ENCODE data around the gene ELP5.

ELP5 gene

DNA sequence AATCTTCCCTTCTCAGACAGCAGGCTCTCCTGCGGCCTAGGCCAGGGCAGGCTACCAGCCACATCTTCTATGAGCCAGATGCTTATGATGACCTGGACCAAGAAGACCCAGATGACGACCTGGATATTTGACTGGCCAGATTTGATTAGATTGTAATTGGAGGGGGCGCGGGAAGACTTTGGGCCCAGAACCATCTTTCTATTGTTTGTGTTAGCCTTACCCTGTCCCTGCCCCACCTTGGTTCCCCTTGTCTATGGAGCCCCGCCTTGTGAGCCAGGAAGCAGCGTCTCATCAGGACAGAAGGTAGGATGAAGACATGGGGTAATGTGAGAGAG, 7.5 kb downstream of the ELP5 start:
- H3K4me2 ChIP-seq (ENCODE audit: low read length), result no peak overlapping the region

DNA sequence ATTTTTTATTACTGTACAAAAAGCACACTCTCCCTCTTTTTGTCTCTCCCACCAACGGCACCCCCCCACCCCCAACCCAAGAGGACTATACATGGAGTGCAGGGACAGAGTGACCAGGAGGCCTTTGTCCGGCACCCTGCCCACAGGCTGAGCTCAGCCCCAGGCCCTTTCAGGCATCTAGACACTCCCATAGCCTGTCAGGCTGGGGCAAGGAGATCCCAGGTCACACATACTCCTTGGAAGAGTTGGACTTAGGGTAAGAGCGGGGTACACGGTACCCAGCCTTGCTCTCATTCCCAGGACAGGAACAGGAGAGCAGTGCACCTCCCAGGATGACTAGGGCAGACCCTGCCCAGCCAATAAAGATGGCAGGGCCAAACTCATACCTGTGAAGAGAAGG, 8.1 kb downstream of the ELP5 start:
- no peaks in the 10 kb centered on the region for H3F3A ChIP-seq (ENCODE audit: insufficient read depth, low read length)
- no peak overlapping the region for H3K9ac ChIP-seq (ENCODE audit: low read length)

More for the DNA sequence above, 7.5 kb downstream of the ELP5 start:
- Histone ChIP-seq H3K27ac (ENCODE audit: low read depth, low read length, poor library complexity, severe bottlenecking) (no peak overlapping the region), H3K4me3 (ENCODE audit: low read depth, low read length, poor library complexity, severe bottlenecking) (no peak overlapping the region), H2AFZ (ENCODE audit: low read length) (no peak overlapping the region), H3K27me3 (ENCODE audit: insufficient read depth, low read length) (peaks cover 7% of the 10 kb centered on the region; the same call in 1 of the 2 replicates), H3F3A (ENCODE audit: insufficient read depth, low read length) (no peaks in the 10 kb centered on the region), H3K4me1 (ENCODE audit: insufficient read depth, low read length, severe bottlenecking) (peaks cover 17% of the 10 kb centered on the region), H3K9ac (ENCODE audit: low read length) (no peak overlapping the region), H3K9me2 (ENCODE audit: low read depth, low read length) (no peaks in the 10 kb centered on the region), H3K79me2 (ENCODE audit: insufficient read depth, low read length) (no peaks in the 10 kb centered on the region), H3K36me3 (ENCODE audit: insufficient read depth, low read length) (peaks cover 36% of the 10 kb centered on the region), H3K9me3 (ENCODE audit: low read length) (no peaks in the 10 kb centered on the region), H4K20me1 (ENCODE audit: insufficient read depth, low read length) (no peaks in the 10 kb centered on the region)
- TF ChIP-seq, protein P1, sequence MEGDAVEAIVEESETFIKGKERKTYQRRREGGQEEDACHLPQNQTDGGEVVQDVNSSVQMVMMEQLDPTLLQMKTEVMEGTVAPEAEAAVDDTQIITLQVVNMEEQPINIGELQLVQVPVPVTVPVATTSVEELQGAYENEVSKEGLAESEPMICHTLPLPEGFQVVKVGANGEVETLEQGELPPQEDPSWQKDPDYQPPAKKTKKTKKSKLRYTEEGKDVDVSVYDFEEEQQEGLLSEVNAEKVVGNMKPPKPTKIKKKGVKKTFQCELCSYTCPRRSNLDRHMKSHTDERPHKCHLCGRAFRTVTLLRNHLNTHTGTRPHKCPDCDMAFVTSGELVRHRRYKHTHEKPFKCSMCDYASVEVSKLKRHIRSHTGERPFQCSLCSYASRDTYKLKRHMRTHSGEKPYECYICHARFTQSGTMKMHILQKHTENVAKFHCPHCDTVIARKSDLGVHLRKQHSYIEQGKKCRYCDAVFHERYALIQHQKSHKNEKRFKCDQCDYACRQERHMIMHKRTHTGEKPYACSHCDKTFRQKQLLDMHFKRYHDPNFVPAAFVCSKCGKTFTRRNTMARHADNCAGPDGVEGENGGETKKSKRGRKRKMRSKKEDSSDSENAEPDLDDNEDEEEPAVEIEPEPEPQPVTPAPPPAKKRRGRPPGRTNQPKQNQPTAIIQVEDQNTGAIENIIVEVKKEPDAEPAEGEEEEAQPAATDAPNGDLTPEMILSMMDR (IDR thresholded peaks at IDR 0.05; ENCODE audit: low read length), result no peak

DNA sequence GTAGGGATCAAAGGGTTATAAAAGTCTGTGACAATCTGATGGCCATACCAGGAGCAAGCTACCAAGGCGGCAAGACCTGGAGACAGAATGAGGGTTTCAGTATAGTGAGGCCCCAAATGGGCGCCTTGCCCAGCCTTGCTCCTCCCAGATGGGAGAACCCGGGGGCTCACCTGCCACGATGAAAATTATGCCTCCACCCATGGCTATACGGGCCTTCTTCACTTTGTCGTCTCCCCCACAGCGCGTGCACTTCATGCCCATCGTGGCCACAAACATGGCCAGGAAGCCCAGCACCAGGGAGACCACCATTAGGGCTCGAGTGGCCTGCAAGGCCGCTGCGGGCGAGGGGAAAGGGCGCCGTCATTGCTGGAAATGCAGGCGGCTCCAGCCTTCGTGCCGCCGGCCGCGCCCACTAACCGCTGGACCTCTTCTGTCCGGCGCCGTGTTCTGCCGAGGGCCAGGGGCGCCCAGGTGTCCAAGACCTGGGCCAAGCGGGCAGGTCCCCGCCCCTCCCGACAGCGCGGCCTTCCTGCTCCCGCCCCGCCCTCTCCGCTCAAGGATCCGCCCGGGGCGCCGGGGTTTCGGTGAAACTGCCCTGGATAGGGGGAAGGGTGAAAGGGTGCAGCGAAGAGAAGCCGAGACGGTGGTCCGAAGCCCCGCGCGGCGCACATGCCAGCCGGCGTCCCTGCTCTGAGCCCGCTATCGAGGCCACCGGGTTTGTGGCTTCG, 8.8 kb downstream of the ELP5 start:
- no peak overlapping the region for H3K27ac ChIP-seq (ENCODE audit: low read depth, low read length, poor library complexity, severe bottlenecking)
- H3F3A ChIP-seq (ENCODE audit: insufficient read depth, low read length), result no peaks in the 10 kb centered on the region
- H3K4me1 ChIP-seq (ENCODE audit: insufficient read depth, low read length, severe bottlenecking), result peaks cover 17% of the 10 kb centered on the region
- TF ChIP-seq, protein P1 (IDR thresholded peaks at IDR 0.05; ENCODE audit: low read length), result no peak
- TF ChIP-seq EZH2 (IDR thresholded peaks at IDR 0.05; ENCODE audit: borderline replicate concordance, low read length), result no peak
- peak overlapping the region; percentile 38 for H3K4me3 ChIP-seq (ENCODE audit: low read depth, low read length, poor library complexity, severe bottlenecking)
- H3K27me3 ChIP-seq (ENCODE audit: insufficient read depth, low read length), result peaks cover 7% of the 10 kb centered on the region; the same call in 1 of the 2 replicates
- no peaks in the 10 kb centered on the region for H3K9me3 ChIP-seq (ENCODE audit: low read length)
- H3K79me2 ChIP-seq (ENCODE audit: insufficient read depth, low read length), result no peaks in the 10 kb centered on the region
- H3K36me3 ChIP-seq (ENCODE audit: insufficient read depth, low read length), result peaks cover 26% of the 10 kb centered on the region
- peak overlapping the region; percentile 2; the same call in 1 of the 2 replicates for H3K9ac ChIP-seq (ENCODE audit: low read length)
- H3K9me2 ChIP-seq (ENCODE audit: low read depth, low read length), result no peaks in the 10 kb centered on the region
- no peaks in the 10 kb centered on the region for H4K20me1 ChIP-seq (ENCODE audit: insufficient read depth, low read length)
- peak overlapping the region; percentile 48 for H3K4me2 ChIP-seq (ENCODE audit: low read length)
- H2AFZ ChIP-seq (ENCODE audit: low read length), result no peak overlapping the region

More for the DNA sequence above, 8.1 kb downstream of the ELP5 start:
- Histone ChIP-seq H3K27me3 (ENCODE audit: insufficient read depth, low read length) (peaks cover 7% of the 10 kb centered on the region; the same call in 1 of the 2 replicates), H3K4me3 (ENCODE audit: low read depth, low read length, poor library complexity, severe bottlenecking) (no peak overlapping the region), H3K9me2 (ENCODE audit: low read depth, low read length) (no peaks in the 10 kb centered on the region), H4K20me1 (ENCODE audit: insufficient read depth, low read length) (no peaks in the 10 kb centered on the region), H2AFZ (ENCODE audit: low read length) (no peak overlapping the region), H3K36me3 (ENCODE audit: insufficient read depth, low read length) (peaks cover 30% of the 10 kb centered on the region), H3K79me2 (ENCODE audit: insufficient read depth, low read length) (no peaks in the 10 kb centered on the region), H3K9me3 (ENCODE audit: low read length) (no peaks in the 10 kb centered on the region), H3K4me2 (ENCODE audit: low read length) (no peak overlapping the region), H3K4me1 (ENCODE audit: insufficient read depth, low read length, severe bottlenecking) (peaks cover 17% of the 10 kb centered on the region), H3K27ac (ENCODE audit: low read depth, low read length, poor library complexity, severe bottlenecking) (no peak overlapping the region)
- TF ChIP-seq, protein P1 (IDR thresholded peaks at IDR 0.05; ENCODE audit: low read length), result no peak
- TF ChIP-seq EZH2 (IDR thresholded peaks at IDR 0.05; ENCODE audit: borderline replicate concordance, low read length), result no peak
